HG03571 (cell line): ENCODE measurements around the gene NTSR1.

Source experiments
- ATAC-seq: cut with Tn5 transposase; IDR thresholded peaks from one replicate; pipeline ENCODE4 v1.9.1; 2021; ENCODE audit not compliant: unreplicated experiment

Gene NTSR1

DNA sequence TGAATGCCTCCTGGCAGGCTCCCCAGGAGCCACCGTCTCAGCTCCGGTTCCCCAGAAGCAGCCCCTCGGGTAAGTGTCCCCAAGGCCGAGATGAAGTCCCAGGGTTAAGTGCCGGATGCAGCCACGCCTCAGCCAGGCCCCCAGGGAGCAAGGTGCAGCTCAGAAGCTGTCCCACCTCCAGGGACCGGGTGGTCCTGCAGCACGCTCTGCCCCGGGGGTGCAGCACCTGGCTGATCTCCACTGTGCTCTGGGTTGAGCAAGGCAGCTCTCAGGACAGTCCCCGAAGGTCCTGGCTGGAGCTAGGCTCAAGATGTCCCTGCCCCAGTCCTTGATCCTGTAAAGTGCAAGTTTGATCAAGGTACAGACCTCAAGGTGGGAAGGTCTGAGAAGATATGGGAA, 15.1 kb upstream of the NTSR1 start:
- ATAC-seq: no peak

DNA sequence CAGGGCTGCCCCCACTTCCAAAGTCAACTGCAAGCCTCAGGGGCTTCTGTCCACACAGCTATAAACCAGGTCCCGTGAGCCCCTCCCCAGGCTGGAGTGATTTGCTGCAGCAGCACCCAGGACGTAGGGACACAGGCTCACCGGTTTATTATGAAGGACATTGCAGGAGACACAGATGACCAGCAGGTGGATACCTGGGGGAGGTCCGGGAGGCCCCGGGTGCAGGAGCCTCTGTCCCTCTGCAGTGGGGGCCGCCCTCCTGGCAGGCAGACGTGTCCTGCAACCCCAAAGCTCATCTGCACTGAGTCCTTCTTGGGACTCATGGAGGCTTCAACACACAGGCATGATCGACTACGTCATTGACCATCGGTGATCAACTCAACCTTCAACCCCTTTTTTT, 14.5 kb upstream of the NTSR1 start:
- ATAC-seq: no peak

DNA sequence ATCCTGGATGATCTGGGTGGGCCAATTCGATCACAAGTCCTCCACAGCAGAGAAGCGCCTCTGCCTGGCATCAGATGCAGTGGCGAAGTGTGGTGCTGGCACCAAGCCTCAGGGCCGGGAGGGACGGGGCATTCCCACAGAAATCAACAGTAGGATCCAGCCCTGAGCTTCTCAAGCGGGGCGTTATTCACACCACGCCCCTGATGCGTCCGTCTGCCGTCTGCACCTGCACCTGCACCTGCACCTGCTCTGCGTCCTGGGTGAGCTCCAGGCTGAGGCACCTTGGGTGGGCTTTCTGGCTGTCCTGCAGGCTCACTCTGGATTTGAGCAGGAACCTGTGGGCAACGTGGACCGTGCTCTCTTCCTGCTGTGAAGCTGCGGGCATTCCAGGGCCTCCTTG, 13.8 kb upstream of the NTSR1 start:
- ATAC-seq: no peak

DNA sequence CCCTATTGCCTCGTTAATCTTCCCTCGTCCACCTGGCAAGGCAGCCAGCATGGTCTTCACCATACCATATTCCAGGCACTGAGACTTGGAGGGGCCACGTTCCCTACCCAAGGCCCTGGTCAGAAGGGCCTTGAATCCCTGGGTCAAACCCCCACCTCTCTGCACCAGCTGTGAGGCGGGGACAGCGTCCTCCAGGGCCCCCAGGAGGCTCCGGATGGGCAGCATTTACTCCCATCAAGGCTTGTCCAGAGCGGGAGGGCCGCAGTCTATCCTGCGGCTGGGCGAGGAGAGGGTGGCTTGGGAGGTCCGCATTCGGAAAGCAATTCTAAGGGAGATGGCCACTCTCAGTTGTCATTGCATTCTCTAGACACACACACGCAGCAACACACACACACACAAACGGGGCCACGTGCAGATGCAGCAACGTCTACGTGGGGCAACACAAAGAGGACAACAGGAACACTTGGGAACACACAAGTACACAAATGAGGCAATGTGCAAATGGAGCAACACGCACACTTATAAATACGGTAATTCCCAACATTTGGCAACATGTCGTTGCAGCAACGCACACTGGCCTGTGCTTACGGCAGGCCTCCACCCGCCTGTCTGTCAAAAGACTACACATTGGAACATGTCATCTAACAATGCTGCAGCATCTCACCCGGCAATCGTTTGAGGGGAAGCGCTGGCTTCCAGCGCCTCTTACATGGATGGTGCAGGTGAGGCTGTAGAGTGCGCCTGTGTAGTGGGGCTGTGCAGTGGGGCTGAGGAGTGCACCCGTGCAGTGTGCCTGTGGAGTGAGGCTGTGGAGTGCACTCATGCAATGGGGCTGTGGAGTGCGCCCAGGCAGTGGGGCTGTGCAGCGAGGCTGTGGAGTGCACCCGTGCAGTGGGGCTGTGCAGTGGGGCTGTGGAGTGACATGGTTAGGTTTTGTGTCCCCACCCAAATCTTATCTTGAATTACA, 12.9 kb upstream of the NTSR1 start:
- ATAC-seq: no peak

DNA sequence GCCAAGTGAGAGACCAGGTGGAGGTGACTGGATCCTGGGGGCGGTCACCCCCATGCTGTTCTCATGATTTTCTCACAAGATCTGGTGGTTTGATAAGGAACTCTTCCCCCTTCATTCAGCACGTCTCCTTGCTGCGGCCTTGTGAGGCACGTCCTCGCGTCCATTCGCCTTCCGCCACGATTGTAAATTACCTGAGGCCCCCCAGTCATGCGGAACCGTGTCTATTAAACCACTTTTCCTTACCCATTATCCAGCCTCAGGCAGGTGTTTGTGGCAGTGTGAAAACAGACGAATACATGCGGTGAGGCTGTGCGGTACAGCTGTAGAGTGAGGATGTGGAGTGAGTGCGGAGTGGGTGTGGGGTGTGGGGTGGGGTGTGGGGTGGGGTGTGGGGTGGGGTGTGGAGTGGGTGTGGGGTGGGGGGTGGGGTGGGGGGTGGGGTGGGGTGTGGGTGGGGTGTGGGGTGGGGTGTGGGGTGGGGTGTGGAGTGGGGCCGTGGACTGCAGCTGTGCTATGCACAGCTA, 12.1 kb upstream of the NTSR1 start:
- no peak for ATAC-seq

DNA sequence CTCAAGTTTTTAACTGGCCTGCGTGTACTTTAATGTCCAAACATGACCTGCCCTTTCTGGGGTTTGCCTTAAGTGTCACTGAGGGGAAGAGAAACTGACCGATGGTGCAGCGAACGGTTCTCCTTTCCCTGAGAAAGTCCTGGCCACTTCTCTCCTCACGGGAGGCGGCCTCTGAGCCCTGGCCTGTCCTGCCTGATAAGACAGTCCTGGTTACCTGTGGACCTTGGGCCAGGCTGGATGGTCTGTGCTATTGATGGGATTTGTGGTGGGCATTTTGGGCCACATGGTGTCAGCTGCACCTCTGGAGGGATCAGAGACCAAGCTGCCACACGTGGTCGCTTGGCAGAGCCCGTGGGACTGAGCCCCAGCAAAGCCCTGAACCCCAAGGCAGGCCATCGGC, 11.6 kb upstream of the NTSR1 start:
- no peak for ATAC-seq

DNA sequence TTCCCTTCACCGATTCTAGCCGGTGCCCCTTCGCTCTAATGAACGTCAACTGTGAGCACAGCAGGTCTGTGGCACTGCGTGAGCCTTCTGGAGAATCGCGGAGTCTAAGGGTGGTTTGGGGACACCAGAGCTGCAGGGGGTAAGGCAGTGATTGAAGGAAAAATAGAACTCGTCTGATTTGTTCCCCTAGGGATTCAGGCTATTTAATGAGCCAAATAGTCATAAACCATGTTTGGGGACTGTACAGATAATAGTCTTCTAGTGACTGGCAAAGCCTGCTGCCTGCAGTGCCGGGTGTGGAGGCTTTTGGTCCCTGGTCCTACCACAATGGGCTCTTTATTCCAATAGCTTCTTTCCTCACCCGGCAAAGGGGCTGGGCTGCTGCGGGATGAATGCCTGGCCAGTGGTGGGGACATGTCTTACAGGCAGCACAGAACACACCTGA, 11.1 kb upstream of the NTSR1 start:
- ATAC-seq: no peak

DNA sequence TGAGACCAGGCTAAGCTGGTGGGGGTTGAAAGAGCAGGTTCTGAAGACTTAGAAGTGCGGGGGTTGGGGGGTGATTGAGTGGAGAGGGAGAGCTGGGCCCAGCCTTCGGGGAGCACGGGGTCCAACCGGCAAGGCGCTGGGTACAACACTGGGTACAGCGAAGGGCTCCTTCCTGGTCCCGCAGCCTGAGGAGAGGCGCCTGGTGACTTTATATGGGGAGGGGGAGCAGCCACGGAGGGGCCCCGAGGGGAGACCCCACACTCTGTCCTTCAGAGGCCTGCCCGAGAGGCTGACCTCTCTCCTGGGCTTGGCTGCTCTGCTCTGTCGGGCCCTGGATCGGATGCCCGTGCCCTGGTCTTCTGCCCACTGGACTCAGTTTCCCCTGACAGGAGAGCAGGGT, 10.4 kb upstream of the NTSR1 start:
- no peak for ATAC-seq

DNA sequence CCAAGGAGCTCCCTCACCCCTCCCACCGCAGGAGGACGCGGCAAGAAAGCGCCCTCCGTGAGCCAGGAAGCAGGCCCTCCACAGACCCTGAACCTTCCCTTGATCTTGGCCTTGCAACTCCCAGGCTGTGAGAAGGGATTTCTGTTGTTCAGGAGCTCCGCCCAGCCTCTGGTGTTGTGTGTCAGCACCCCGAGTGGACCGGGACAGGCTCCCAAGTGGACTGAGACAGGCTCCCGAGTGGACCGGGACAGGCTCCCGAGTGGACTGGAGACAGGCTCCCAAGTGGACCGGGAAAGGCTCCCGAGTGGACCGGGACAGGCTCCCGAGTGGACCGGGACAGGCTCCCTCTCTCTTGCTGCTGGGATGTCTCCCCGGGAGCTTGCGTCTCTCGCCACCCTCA, 9.3 kb upstream of the NTSR1 start:
- no peak for ATAC-seq

DNA sequence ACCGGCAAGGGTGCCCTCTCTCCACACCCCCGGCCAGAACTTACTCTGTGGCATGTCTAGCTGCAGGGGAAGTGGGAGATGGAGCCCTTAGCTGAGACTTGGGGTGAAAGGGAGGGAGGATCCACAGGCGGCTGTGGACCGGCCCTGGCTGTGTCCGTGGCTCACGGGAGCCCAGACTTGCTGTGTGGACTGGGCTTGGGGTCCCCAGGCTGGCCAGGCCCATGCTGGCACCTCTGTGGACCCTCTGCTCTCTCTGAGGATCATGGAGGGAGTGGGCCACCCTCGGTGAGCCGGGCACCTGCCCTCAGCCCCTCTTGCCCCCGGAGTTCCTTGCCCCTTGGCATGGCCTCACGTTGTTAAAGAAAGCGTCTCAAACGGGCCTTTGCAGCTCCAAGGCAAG, 8.9 kb upstream of the NTSR1 start:
- ATAC-seq: no peak

DNA sequence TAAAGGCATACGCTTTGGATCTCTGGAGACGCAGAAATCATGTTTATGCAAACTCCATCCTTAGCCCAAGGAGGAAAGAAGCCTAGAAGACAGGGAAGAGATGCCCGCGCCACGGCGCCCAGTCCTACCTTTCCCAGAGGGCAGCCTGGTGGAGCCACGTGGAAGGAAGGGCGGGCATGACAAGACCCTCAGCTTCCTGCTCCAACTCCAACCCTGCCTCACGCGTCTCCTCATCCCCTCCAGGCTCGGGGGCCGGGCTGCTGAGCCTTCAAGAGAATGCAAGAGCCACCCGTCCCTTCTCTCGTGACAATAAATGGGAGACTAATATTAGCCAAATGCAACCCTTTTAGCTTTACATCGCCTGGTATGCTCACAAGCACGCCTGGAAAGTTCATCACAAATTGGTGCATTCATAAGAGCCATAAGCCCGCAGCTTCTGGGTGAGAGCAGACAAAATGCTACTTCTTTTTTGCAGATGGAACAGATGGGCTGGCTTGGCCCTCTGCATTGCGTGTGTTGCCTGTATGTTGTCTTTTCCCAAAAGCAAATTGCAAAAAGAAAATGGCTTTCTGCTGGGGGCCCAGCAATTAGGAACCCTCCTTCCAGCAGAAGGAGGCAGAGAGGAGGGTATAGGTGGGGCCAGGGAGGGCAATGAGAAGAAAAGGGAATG, 8.2 kb upstream of the NTSR1 start:
- no peak for ATAC-seq

DNA sequence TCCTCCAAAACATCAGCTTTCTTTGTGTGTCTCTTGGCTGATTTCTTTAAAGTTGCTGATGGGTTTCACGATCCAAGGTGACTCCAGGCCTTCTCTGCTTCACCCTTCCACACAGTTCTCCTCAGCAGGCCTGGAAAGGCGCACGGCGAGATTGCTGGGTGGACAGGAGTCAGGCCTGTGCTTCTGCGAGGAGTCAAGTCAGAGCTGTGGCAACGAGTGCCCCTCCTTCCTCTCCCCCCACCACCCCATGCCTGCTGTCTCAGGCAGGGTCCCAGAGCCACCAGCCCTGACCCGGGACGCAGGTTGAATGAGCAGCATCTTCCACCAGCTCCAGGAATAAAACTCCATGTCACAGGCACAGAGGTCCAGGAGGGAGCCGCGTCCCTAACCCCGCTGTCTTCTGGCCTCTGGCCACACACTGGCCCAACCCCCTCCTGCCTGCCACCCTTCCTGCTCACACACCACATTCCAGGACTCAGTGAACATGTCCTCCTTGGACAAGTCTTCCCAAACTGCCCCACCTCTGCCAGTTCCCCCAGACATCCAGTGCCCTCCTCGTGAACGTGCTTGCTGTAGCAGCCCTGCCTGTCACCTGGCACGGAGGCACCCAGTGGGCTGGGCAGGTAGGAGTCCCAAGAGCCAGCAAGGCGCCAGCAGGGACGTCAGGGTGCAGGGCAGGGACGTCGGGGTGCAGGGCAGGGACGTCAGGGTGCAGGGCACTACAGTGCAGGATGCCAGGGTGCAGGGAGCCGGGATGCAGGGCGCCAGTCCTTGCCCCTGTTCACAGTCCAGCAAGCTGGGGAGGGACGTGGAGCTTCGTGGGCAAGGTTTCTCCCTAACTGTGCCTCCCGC, 7.2 kb upstream of the NTSR1 start:
- ATAC-seq: no peak

DNA sequence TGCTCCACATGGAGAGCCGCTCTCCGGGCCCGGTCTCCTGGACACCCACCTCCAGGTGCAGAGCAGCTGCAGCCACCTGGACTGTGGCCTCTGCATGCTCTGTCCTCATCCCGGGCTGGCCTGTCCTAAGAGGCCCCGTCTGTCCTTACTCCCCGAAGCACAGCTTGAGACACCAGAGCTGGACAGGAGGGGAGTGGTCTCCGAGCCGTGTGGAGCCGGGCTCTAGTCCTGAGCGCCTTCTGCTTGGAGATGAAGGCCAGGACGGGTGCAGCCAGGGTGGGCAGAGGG, 6.7 kb upstream of the NTSR1 start:
- no peak for ATAC-seq

DNA sequence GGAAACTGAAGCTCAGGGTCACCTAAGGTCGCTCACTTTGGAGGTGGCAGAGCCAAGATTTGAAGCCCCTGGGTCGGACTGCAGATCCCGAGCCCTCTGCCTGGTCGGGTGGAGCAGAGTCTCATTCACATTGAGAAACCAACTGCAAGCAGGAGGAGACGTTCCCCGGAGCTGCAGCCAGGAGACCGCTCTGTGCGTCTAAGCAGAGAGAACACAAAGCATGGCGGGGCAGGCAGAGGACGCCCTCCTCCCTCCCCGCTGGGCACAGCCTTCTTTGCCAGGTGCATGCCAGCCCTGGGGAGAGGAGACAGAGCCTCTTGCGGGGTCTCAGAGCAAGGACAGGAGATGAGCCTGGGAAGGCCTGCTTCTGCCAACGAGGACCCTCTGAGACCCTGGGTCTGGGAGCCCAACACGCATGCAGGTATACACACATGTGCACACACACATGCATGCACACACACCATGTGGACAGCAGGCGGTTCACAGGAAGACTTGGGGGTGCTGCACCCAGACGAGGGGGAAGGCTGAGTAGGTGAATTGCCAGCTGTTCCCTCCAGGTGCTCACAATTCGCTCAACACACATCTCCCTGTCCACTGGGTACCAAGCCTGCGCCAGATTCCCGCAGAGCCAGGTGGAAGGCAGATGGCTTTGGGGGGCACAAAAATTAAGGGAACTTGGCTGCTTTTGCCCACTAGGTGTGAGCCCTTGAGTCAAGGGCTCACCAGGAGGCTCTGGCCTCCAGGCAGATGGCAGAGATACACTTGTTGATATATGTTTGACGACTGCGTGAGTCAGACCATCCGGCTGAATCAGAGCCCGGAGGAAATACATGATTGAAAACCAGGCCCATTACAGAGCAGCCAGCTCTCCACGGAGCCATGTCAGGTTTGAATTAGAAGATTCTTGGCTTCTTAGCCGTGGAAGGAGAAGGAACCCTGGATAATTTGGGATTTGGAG, 5.5 kb upstream of the NTSR1 start:
- ATAC-seq: no peak

DNA sequence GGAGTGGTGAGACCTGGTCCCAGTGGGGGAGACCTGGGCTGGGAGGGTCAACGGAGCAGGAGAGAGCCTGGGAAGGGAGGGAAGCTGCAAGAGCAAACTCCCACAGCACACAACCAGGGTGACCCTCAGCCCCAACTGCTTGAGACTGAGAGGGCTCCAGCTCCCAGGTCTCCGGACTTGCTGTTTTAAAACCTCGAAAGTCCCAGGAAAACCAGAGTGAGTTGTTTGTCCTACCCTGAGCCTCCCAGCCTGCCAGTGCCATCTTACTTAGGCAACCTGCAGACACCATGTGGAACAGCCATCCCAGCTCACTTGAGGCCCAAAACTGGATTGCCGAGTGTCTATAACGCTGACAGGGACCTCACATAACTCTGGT, 4.8 kb upstream of the NTSR1 start:
- ATAC-seq: no peak

DNA sequence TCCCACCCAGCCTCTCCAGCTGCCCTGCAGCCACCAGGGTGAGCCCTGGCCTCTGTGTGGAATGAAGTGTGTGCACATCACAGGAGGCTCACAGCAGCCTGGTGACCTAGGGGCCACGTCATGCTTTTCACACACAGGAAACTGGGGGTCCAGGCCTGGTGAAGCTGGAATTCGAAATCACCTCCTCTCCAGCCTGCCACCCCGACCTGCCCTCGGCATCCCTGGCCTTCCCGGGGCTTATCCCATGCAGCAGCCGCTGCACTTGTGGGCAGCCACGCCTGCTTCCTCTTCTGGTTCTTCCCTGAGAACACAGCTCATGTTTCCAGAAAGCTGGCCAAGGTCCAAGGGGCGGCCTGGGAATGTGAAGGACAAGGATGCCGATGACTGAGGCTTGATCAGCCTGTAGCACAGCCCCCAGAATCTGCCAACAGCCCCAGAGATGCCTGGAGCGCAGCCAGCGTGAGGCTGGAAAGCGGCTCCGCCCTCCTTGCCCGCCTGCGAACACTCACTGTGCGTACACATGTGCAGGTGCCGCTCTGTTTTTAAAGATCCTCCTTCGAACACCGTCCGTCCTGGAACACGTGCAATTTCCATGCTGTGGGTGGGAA, 4.2 kb upstream of the NTSR1 start:
- ATAC-seq: no peak

DNA sequence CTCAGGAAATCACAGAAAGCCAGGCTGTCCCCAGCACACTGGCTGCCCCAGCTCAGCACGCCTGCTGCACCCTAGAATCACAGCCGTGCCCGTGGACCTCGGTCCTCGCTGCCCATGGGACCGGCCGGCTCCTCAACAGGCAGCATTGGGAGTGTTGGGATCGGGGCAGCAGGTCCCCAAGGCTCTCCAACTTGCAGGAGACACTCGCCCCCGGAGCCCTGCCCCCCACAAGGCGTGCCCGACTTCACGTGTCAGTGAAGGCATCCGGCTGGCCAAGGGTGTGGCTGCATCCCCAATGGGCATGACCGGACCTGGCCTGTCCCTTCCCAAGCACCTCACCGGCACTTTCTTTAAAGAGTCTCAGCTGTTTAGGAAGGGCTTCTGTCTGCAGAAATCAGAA, 3.0 kb upstream of the NTSR1 start:
- no peak for ATAC-seq

DNA sequence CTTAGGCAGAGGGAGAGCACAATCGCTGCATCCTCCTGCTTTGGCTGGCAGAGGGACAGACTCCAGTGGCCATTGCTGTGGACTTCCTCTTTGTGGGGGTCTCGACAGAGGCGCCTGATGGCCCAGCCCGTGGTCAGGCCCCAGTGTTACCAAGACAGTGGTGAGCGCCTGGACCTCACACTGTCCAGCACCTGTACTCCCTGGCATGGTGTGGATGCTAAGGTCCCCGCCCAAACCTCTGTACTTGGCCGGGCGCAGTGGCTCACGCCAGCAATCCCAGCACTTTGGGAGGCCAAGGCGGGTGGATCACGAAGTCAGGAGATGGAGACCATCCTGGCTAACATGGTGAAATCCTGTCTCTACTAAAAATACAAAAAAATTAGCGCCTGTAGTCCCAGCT, 2.3 kb upstream of the NTSR1 start:
- ATAC-seq: no peak

DNA sequence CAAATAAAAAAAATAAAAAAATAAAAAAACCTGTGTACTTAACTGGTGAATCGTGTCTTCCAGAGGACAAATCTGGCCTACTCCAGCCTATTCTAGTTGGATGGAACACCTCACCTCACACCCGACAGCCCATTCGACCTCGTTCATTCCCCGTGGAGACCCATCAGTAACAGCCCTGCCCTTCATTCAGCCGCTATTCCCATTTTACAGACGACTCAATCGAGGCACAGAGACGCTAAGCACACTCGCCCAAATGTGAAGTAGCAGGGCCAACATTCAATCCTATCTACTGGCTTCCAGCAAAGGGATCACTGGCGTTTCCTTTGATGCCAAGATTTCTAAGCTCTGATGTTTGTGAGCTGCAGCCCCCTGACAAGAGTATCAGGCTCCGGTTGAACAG, 1.8 kb upstream of the NTSR1 start:
- ATAC-seq: no peak
